B cell (primary cell): ENCODE measurements around the gene NLGN4X.

Experiments
- CTCF ChIP-seq: fragments of 200-600 bp; IDR thresholded peaks from one replicate; pipeline ENCODE4 v1.8.0; 2022; ENCODE audit warnings: antibody characterized with exemption, mild to moderate bottlenecking
- EZH2 ChIP-seq: IDR thresholded peaks from 2 replicates; pipeline ENCODE4 v1.6.1; 2012; ENCODE audit warnings: borderline replicate concordance, low read depth, mild to moderate bottlenecking, moderate library complexity, low read length; ENCODE audit not compliant: insufficient read depth, poor library complexity, severe bottlenecking

GRCh38 chrX:5998901-5999300 is 229.8 kb downstream of the NLGN4X start:
- TF ChIP-seq CTCF (no peak), EZH2 (no peak)
